ENCODE results near the gene ATG10.

- TF ChIP-seq, protein P1, sequence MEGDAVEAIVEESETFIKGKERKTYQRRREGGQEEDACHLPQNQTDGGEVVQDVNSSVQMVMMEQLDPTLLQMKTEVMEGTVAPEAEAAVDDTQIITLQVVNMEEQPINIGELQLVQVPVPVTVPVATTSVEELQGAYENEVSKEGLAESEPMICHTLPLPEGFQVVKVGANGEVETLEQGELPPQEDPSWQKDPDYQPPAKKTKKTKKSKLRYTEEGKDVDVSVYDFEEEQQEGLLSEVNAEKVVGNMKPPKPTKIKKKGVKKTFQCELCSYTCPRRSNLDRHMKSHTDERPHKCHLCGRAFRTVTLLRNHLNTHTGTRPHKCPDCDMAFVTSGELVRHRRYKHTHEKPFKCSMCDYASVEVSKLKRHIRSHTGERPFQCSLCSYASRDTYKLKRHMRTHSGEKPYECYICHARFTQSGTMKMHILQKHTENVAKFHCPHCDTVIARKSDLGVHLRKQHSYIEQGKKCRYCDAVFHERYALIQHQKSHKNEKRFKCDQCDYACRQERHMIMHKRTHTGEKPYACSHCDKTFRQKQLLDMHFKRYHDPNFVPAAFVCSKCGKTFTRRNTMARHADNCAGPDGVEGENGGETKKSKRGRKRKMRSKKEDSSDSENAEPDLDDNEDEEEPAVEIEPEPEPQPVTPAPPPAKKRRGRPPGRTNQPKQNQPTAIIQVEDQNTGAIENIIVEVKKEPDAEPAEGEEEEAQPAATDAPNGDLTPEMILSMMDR (IDR thresholded peaks at IDR 0.05) = no peak
- TF ChIP-seq ZFX (IDR thresholded peaks at IDR 0.05; ENCODE audit: borderline replicate concordance) = no peak
Observed at GRCh38 chr5:81980598-81981260, 8.9 kb downstream of the ATG10 start.

Measured in 22Rv1 (cell line).